C4-2B (cell line): ENCODE results near the gene TECTA.

ENCODE experiments used
- ZFX ChIP-seq: fragments of 450-650 bp; IDR thresholded peaks from 2 replicates; pipeline ENCODE4 v1.6.1; 2017
- TF ChIP-seq, protein P1 (sequence below): fragments of 450-650 bp; conservative IDR thresholded peaks from 2 replicates; pipeline ENCODE4 v1.5.1; 2017; ENCODE audit warnings: mild to moderate bottlenecking

DNA sequence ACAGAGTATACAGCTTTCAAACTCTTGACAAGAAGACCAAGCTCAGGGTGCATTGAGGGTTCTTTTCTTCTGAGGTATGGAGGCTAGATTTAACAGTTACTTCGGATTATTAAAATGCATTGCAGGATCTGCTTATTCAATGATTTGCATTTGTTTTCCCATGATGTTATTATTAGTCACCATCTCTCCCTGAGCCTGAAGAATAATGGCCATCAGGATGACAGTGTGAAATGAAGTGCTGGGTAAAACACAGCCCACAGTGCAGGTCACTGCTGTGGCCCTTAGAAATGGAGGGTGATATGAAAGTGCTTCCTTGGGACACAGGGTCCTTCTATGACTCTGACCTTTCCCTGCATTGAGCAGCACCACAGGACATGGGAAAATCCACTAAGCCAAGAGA, 40.0 kb downstream of the TECTA start:
- TF ChIP-seq, protein P1, sequence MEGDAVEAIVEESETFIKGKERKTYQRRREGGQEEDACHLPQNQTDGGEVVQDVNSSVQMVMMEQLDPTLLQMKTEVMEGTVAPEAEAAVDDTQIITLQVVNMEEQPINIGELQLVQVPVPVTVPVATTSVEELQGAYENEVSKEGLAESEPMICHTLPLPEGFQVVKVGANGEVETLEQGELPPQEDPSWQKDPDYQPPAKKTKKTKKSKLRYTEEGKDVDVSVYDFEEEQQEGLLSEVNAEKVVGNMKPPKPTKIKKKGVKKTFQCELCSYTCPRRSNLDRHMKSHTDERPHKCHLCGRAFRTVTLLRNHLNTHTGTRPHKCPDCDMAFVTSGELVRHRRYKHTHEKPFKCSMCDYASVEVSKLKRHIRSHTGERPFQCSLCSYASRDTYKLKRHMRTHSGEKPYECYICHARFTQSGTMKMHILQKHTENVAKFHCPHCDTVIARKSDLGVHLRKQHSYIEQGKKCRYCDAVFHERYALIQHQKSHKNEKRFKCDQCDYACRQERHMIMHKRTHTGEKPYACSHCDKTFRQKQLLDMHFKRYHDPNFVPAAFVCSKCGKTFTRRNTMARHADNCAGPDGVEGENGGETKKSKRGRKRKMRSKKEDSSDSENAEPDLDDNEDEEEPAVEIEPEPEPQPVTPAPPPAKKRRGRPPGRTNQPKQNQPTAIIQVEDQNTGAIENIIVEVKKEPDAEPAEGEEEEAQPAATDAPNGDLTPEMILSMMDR = no peak
- no peak for TF ChIP-seq ZFX
